Dedifferentiated amniotic fluid mesenchymal stem cell (primary cell): Measurements from ENCODE around the gene RPGRIP1L.

Source experiments
- DNase-seq: peaks from one replicate; pipeline ENCODE4 v3.0.0-alpha.2; 2016; ENCODE audit errors: extremely low spot score

Gene RPGRIP1L

DNA sequence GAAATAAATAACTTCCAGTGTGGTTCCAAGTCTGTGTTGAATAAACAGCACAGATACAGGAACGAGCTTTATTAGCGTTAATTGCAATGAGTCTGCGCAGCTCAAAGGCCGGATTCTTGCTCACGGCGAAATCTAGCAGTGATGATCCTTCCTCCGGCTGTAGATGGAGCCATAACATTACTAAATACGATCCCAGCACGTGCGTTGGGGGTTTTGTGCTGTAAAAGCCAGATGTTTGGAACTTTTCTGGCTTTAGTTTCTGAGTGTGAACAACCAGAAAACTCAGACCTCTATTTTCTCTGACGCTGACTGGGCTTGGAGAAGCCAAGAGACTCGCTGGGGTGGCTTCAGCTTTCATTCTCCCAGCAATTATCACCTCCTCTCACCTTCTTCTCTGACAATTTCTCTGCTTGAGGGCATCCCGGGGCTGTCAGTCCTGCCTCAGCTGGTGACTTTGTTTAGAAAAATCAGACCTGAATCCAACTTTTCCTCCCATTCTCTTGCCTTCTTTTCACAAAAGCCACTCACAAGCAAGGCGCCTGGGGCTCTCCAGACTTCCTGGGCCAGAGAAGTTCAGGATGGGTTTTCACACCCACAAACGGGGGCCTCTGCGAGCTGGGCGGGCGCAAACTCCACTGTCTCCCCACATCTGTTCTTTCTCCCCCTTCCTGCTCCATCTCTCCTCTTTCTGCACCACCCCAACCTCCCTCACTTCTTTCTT lies 153.5 kb downstream of the RPGRIP1L start:
- peak; percentile 90 for DNase-seq
